ENCODE measurements around the gene CTAGE4.
"Not testable (repeated sequence)": the region's sequence is repeated elsewhere in the genome, so short reads cannot be mapped to it uniquely, and the experiment has no call there.

CTAGE4 gene

GRCh38 chr7:144178380-144179164 is 4.7 kb upstream of the CTAGE4 start:
- DNase-seq: peak in 1 of 3 donors; percentile 3
- not testable (repeated sequence) for H3K36me3 ChIP-seq (ENCODE audit: control insufficient read depth, insufficient read depth, low read length)

GRCh38 chr7:144179165-144179479 is 4.1 kb upstream of the CTAGE4 start:
- H3K9me3 ChIP-seq (ENCODE audit: control insufficient read depth, low read length); H3K27ac ChIP-seq (ENCODE audit: insufficient read depth, low read length, poor library complexity, severe bottlenecking); H3K4me3 ChIP-seq (ENCODE audit: insufficient read depth, low read depth, low read length, poor library complexity, severe bottlenecking); H3K4me1 ChIP-seq (ENCODE audit: control insufficient read depth, insufficient read depth, low read length, poor library complexity, severe bottlenecking); H3K27me3 ChIP-seq (replicated peaks; ENCODE audit: control insufficient read depth, insufficient read depth, low read length, poor library complexity, severe bottlenecking); DNase-seq; H3K36me3 ChIP-seq (ENCODE audit: control insufficient read depth, insufficient read depth, low read length): not testable (repeated sequence)

More at GRCh38 chr7:144178380-144179164, 4.7 kb upstream of the CTAGE4 start:
- H3K4me1 ChIP-seq (ENCODE audit: control insufficient read depth, insufficient read depth, low read length, poor library complexity, severe bottlenecking); H3K27me3 ChIP-seq (replicated peaks; ENCODE audit: control insufficient read depth, insufficient read depth, low read length, poor library complexity, severe bottlenecking); H3K9me3 ChIP-seq (ENCODE audit: control insufficient read depth, low read length); H3K27ac ChIP-seq (ENCODE audit: insufficient read depth, low read length, poor library complexity, severe bottlenecking); H3K4me3 ChIP-seq (ENCODE audit: insufficient read depth, low read depth, low read length, poor library complexity, severe bottlenecking): not testable (repeated sequence)

- H3K9me3 ChIP-seq (ENCODE audit: control insufficient read depth, low read length); H3K27ac ChIP-seq (ENCODE audit: insufficient read depth, low read length, poor library complexity, severe bottlenecking); H3K4me1 ChIP-seq (ENCODE audit: control insufficient read depth, insufficient read depth, low read length, poor library complexity, severe bottlenecking); H3K27me3 ChIP-seq (replicated peaks; ENCODE audit: control insufficient read depth, insufficient read depth, low read length, poor library complexity, severe bottlenecking); H3K36me3 ChIP-seq (ENCODE audit: control insufficient read depth, insufficient read depth, low read length); H3K4me3 ChIP-seq (ENCODE audit: insufficient read depth, low read depth, low read length, poor library complexity, severe bottlenecking); DNase-seq: not testable (repeated sequence)
These were observed 4.6 kb downstream of the CTAGE4 start for GRCh38 chr7:144187848-144188247.

- not testable (repeated sequence) for H3K4me1 ChIP-seq (ENCODE audit: control insufficient read depth, insufficient read depth, low read length, poor library complexity, severe bottlenecking); H3K4me3 ChIP-seq (ENCODE audit: insufficient read depth, low read depth, low read length, poor library complexity, severe bottlenecking); H3K27me3 ChIP-seq (replicated peaks; ENCODE audit: control insufficient read depth, insufficient read depth, low read length, poor library complexity, severe bottlenecking); DNase-seq; H3K27ac ChIP-seq (ENCODE audit: insufficient read depth, low read length, poor library complexity, severe bottlenecking); H3K9me3 ChIP-seq (ENCODE audit: control insufficient read depth, low read length); H3K36me3 ChIP-seq (ENCODE audit: control insufficient read depth, insufficient read depth, low read length)
These were observed 5.4 kb downstream of the CTAGE4 start for GRCh38 chr7:144188578-144189171.

- not testable (repeated sequence) for H3K4me1 ChIP-seq (ENCODE audit: control insufficient read depth, insufficient read depth, low read length, poor library complexity, severe bottlenecking); DNase-seq; H3K27ac ChIP-seq (ENCODE audit: insufficient read depth, low read length, poor library complexity, severe bottlenecking); H3K9me3 ChIP-seq (ENCODE audit: control insufficient read depth, low read length); H3K4me3 ChIP-seq (ENCODE audit: insufficient read depth, low read depth, low read length, poor library complexity, severe bottlenecking); H3K27me3 ChIP-seq (replicated peaks; ENCODE audit: control insufficient read depth, insufficient read depth, low read length, poor library complexity, severe bottlenecking); H3K36me3 ChIP-seq (ENCODE audit: control insufficient read depth, insufficient read depth, low read length)
These were observed 10.5 kb downstream of the CTAGE4 start for GRCh38 chr7:144193782-144194181.

- H3K36me3 ChIP-seq (ENCODE audit: control insufficient read depth, insufficient read depth, low read length); H3K4me1 ChIP-seq (ENCODE audit: control insufficient read depth, insufficient read depth, low read length, poor library complexity, severe bottlenecking); H3K4me3 ChIP-seq (ENCODE audit: insufficient read depth, low read depth, low read length, poor library complexity, severe bottlenecking); H3K9me3 ChIP-seq (ENCODE audit: control insufficient read depth, low read length); H3K27ac ChIP-seq (ENCODE audit: insufficient read depth, low read length, poor library complexity, severe bottlenecking); H3K27me3 ChIP-seq (replicated peaks; ENCODE audit: control insufficient read depth, insufficient read depth, low read length, poor library complexity, severe bottlenecking); DNase-seq: not testable (repeated sequence)
These were observed 11.2 kb downstream of the CTAGE4 start for GRCh38 chr7:144194453-144194852.

- H3K27me3 ChIP-seq (replicated peaks; ENCODE audit: control insufficient read depth, insufficient read depth, low read length, poor library complexity, severe bottlenecking); H3K9me3 ChIP-seq (ENCODE audit: control insufficient read depth, low read length); H3K4me3 ChIP-seq (ENCODE audit: insufficient read depth, low read depth, low read length, poor library complexity, severe bottlenecking); H3K36me3 ChIP-seq (ENCODE audit: control insufficient read depth, insufficient read depth, low read length); H3K27ac ChIP-seq (ENCODE audit: insufficient read depth, low read length, poor library complexity, severe bottlenecking); DNase-seq; H3K4me1 ChIP-seq (ENCODE audit: control insufficient read depth, insufficient read depth, low read length, poor library complexity, severe bottlenecking): not testable (repeated sequence)
These were observed 12.1 kb downstream of the CTAGE4 start, which contains the start of gene ARHGEF35 for GRCh38 chr7:144195212-144195872. Gene ARHGEF35 (minus strand): TSS chr7:144195833. CDS start chr7:144188383, 7,450 bp downstream.

- not testable (repeated sequence) for H3K27me3 ChIP-seq (replicated peaks; ENCODE audit: control insufficient read depth, insufficient read depth, low read length, poor library complexity, severe bottlenecking); H3K27ac ChIP-seq (ENCODE audit: insufficient read depth, low read length, poor library complexity, severe bottlenecking); DNase-seq; H3K9me3 ChIP-seq (ENCODE audit: control insufficient read depth, low read length); H3K36me3 ChIP-seq (ENCODE audit: control insufficient read depth, insufficient read depth, low read length); H3K4me1 ChIP-seq (ENCODE audit: control insufficient read depth, insufficient read depth, low read length, poor library complexity, severe bottlenecking); H3K4me3 ChIP-seq (ENCODE audit: insufficient read depth, low read depth, low read length, poor library complexity, severe bottlenecking)
These were observed 15.7 kb downstream of the CTAGE4 start for GRCh38 chr7:144198934-144199333.

- H3K4me1 ChIP-seq (ENCODE audit: control insufficient read depth, insufficient read depth, low read length, poor library complexity, severe bottlenecking); H3K36me3 ChIP-seq (ENCODE audit: control insufficient read depth, insufficient read depth, low read length): not testable (repeated sequence)
These were observed 18.7 kb downstream of the CTAGE4 start for GRCh38 chr7:144201978-144202377.

GRCh38 chr7:144203086-144203485 is 19.8 kb downstream of the CTAGE4 start:
- not testable (repeated sequence) for H3K36me3 ChIP-seq (ENCODE audit: control insufficient read depth, insufficient read depth, low read length); H3K27me3 ChIP-seq (replicated peaks; ENCODE audit: control insufficient read depth, insufficient read depth, low read length, poor library complexity, severe bottlenecking); H3K27ac ChIP-seq (ENCODE audit: insufficient read depth, low read length, poor library complexity, severe bottlenecking); H3K9me3 ChIP-seq (ENCODE audit: control insufficient read depth, low read length); DNase-seq; H3K4me1 ChIP-seq (ENCODE audit: control insufficient read depth, insufficient read depth, low read length, poor library complexity, severe bottlenecking); H3K4me3 ChIP-seq (ENCODE audit: insufficient read depth, low read depth, low read length, poor library complexity, severe bottlenecking)

More at GRCh38 chr7:144201978-144202377, 18.7 kb downstream of the CTAGE4 start:
- not testable (repeated sequence) for DNase-seq; H3K27ac ChIP-seq (ENCODE audit: insufficient read depth, low read length, poor library complexity, severe bottlenecking); H3K4me3 ChIP-seq (ENCODE audit: insufficient read depth, low read depth, low read length, poor library complexity, severe bottlenecking); H3K27me3 ChIP-seq (replicated peaks; ENCODE audit: control insufficient read depth, insufficient read depth, low read length, poor library complexity, severe bottlenecking); H3K9me3 ChIP-seq (ENCODE audit: control insufficient read depth, low read length)

All from effector memory CD4-positive, alpha-beta T cell (primary cell).